Cardiac muscle cell (in vitro differentiated cells and primary cell): ENCODE measurements around the gene HMCN1. TPM values are rescaled to one million over a fixed set of nuclear protein-coding genes. Genes with fewer than 3 reads are reported as not detected.

Source experiments
- DNase-seq, 2 donors: peaks; one replicate each; pipeline versions ENCODE4 v3.0.0 to v3.0.0-alpha.2; 2010 to 2017; ENCODE audit warnings: low read depth in 1 of 2, low spot score in 1 of 2
- H3K27ac ChIP-seq: fragments of 200-600 bp; sonication (generic); 2 replicates; pipeline ENCODE4 v1.5.1; 2016
- H3K27me3 ChIP-seq: fragments of 200-600 bp; sonication (generic); 2 replicates; pipeline ENCODE4 v1.6.0; 2016; ENCODE audit warnings: control low read depth
- H3K36me3 ChIP-seq: fragments of 200-600 bp; sonication (generic); 2 replicates; pipeline ENCODE4 v1.5.1; 2016; ENCODE audit warnings: control low read depth
- H3K4me1 ChIP-seq: fragments of 200-600 bp; sonication (generic); 2 replicates; pipeline ENCODE4 v1.8.1; 2017; ENCODE audit warnings: low read depth, mild to moderate bottlenecking, mixed run types
- H3K4me3 ChIP-seq: fragments of 200-600 bp; sonication (generic); 2 replicates; pipeline ENCODE4 v1.5.1; 2016; ENCODE audit warnings: mild to moderate bottlenecking
- H3K9me3 ChIP-seq: fragments of 200-600 bp; sonication (generic); 2 replicates; pipeline ENCODE4 v1.5.1; 2017; ENCODE audit warnings: low read depth, mild to moderate bottlenecking, control low read depth
- CTCF ChIP-seq: IDR thresholded peaks from 2 replicates; pipeline ENCODE4 v1.5.1; 2012; ENCODE audit warnings: low read depth, mild to moderate bottlenecking, low read length
- polyA plus RNA-seq: library from polyadenylated mRNA; unstranded; fragments of >200 nt; fragmentation: Nextera tagmentation; extraction: Ambion mirVana; gene quantifications from 2 replicates; pipeline ENCODE4 v1.2.1, GENCODE V29; 2016
- total RNA-seq: library from RNA; depleted of rRNA; stranded (reverse); fragments of >200 nt; gene quantifications from 2 replicates; pipeline ENCODE4 v1.2.3, GENCODE V29; 2016

The HMCN1 gene
- total and polyA plus RNA-seq, 2 experiments from 2014 or later: 4.9 to 28.5 TPM

- no peaks in the 10 kb centered on the region for H3K4me1 ChIP-seq
Measured at GRCh38 chr1:185838111-185838510, 103.9 kb downstream of the HMCN1 start.

GRCh38 chr1:185840880-185841279, 106.7 kb downstream of the HMCN1 start:
- no peak overlapping the region for H3K4me3 ChIP-seq
- no peaks in the 10 kb centered on the region for H3K27me3 ChIP-seq
- no peaks in the 10 kb centered on the region for H3K9me3 ChIP-seq
- no peaks in the 10 kb centered on the region for H3K4me1 ChIP-seq
- DNase-seq: no peak
- TF ChIP-seq CTCF: no peak
- no peak overlapping the region for H3K27ac ChIP-seq
- H3K36me3 ChIP-seq: no peaks in the 10 kb centered on the region

More at GRCh38 chr1:185838111-185838510, 103.9 kb downstream of the HMCN1 start:
- Histone ChIP-seq H3K36me3 (no peaks in the 10 kb centered on the region), H3K9me3 (no peaks in the 10 kb centered on the region), H3K4me3 (no peak overlapping the region), H3K27ac (no peak overlapping the region), H3K27me3 (no peaks in the 10 kb centered on the region)
- no peak for DNase-seq
- TF ChIP-seq CTCF: no peak

GRCh38 chr1:185843297-185843869, 109.2 kb downstream of the HMCN1 start:
- Histone ChIP-seq H3K4me3 (no peak overlapping the region), H3K27ac (no peak overlapping the region), H3K9me3 (no peaks in the 10 kb centered on the region), H3K27me3 (no peaks in the 10 kb centered on the region), H3K4me1 (no peaks in the 10 kb centered on the region), H3K36me3 (no peaks in the 10 kb centered on the region)
- DNase-seq: no peak
- no peak for TF ChIP-seq CTCF

GRCh38 chr1:185843986-185844385, 109.8 kb downstream of the HMCN1 start:
- no peaks in the 10 kb centered on the region for H3K4me1 ChIP-seq
- H3K27ac ChIP-seq: no peak overlapping the region
- no peaks in the 10 kb centered on the region for H3K9me3 ChIP-seq
- TF ChIP-seq CTCF: no peak
- H3K36me3 ChIP-seq: no peaks in the 10 kb centered on the region
- no peak overlapping the region for H3K4me3 ChIP-seq
- DNase-seq: no peak
- no peaks in the 10 kb centered on the region for H3K27me3 ChIP-seq

GRCh38 chr1:185846672-185847444, 112.7 kb downstream of the HMCN1 start:
- no peaks in the 10 kb centered on the region for H3K4me1 ChIP-seq
- H3K9me3 ChIP-seq: no peaks in the 10 kb centered on the region
- no peaks in the 10 kb centered on the region for H3K27me3 ChIP-seq
- TF ChIP-seq CTCF: no peak
- H3K27ac ChIP-seq: no peak overlapping the region
- no peak overlapping the region for H3K4me3 ChIP-seq
- DNase-seq: peak in 1 of 2 donors; percentile 72
- no peaks in the 10 kb centered on the region for H3K36me3 ChIP-seq
